ENCODE data around the gene HOXC6.
A peak's percentile ranks its signal among the peaks of the same experiment; 100 is the strongest.

HOXC6 gene

DNA sequence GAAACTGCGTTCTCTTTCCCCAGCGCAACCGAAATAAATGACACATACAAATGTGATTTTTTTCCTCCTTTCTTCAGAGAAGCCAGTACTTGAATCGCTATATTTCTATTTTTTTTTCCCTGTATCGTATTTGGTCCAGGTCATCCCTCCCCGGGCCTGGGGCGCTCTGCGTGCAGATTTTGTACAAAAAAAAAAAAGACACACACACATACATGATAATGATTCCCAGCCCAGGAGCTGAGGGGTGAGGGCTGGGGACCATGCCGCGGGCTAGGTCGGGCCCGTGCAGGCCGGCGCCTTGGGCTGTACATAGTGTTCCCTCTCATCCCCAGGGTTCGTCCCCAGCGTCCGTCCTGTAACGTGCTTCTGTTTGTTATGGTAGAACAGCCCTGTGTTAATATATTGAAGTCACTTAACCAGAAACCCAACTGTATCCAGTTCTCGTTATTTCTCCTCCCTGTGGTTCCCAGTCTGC is 25.3 kb upstream of the HOXC6 start:
- DNase-seq = no peak

DNA sequence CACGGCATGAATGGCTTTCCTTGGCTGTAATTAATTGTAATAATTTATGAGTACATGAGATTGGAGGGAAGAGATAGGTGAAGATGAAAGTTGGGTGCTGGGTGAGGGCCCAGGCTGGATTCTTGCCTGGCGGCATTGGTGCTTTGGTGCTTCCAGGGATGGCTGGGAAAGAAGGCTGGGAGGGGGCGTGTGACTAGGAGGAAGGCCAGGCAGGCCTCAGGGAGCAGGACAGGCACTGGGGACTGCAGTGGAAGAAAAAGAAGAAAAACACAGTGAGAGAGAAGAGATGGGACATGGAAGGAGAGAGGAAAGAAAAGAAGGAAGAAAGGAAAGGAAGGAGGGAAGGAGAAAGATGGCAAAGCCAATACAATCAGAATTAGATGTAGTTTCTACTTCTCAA is 24.6 kb upstream of the HOXC6 start:
- no peak for DNase-seq

DNA sequence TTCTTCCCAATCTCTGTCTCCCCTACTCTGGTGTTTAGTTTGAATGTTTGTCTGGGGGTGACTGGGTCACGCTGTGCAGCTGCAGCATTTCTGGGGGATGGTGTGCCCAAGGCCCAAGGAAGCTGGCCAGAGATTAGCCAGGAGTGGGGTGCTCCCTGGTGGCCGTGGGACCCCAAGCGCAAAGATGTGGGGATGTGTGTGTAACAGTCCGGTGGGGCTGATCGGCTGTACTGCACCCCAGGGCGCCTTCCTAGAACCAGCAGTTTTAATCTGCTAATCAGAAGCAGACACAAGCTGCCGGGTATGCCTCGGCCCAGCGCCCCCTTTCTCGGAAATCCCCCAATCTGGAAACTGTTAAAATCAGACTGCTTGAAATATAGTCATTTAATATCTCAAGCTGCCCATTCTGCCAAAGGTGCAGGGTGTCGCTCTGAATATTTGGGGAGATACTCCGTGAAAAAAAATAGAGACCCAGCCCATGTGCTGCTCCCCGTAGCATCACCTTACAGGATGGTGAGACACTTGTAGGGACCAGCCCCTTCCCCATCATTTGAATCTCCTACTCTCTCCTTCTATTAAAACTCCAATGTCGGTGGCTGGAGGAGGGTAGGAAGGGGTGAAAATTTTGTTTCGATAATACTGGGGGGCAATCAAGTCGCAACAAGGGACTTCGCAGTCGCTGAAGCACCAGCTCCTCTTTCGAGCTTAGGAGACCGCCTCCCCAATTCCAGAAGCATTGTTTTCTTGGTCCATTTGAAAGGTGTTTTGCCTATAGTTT is 24.0 kb upstream of the HOXC6 start:
- no peak for DNase-seq

DNA sequence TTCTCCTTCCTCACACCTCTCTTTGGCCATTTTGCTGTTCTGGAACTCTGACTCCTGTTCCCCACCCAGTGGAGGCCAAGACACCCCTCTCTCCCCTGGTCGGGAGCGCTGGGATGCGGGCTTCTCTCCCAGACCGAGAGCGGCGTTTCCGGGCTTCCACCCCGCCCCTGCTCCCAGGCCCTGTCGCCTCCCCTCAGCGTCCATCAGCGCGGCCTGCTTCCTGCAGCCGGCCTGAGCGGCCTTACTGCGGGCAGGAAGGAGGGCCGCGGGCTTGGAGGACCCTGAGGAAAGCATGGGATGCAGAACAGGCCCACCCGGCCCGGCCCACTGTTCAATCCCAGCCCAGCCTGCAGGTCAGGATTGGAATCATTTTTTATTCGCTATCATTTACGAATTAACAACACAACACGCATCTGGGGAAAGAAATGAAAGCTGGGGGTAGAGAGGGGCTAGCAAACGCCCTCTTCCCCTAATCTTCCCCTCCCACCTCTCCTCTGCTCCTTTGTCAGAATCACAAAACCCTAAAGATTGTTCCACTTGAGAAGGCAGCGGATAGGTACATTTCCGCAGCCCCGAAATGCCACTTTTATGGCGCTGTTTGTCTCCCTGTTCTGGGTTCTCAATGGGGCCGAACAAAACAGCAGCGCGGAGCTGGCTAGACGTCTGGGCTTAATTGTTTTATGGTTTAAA is 23.3 kb upstream of the HOXC6 start:
- DNase-seq = no peak

DNA sequence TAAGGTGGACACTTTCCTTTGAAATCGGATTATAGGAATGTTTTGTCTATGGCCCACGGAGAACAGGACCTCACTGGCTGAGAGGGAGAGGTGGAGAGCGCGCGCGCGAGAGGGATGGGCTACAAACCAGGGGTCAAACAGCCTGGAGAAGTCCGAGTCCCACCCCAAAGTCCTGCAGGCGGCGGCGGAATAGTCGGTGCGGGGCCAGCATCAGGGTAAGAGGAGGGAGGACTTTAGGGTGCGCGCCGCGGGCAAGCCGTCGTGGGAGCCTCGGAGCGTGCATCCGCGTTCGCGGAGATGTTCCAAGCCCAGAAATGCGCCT is 22.7 kb upstream of the HOXC6 start:
- no peak for DNase-seq

DNA sequence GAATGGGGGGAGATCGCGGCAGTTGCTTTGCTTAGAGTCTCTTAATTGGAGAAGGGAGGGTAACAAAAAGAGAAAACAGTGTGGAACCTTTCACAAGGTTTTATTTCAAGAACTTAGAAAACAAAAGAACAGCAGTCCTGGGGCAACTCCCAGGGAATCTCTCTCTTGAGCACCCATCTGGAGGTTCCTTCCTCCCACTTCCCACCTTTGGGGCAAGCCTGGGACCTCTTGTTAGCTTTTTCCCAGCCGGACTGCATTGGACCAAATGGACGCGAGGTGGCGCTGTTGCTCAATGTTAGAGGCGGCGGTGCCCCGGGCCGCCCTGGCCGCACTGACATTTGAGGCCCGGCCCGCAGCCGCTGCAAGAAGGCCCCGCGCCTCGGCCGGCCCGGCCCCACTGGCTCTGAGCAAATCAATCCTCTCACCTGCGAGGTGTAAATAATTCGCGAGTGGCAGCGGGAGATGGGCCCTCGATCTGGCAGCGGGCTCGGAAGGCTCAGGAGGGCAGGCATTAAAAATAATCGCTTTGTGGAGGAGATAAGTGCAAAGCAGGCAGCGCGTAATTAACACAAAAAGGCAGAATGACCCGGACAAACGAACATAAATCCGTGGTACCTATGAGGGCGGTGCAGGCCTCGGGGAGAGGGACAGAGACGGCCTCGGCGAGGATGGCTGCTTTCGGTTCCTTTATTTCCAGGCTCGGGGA is 22.2 kb upstream of the HOXC6 start:
- DNase-seq = peak; percentile 35

DNA sequence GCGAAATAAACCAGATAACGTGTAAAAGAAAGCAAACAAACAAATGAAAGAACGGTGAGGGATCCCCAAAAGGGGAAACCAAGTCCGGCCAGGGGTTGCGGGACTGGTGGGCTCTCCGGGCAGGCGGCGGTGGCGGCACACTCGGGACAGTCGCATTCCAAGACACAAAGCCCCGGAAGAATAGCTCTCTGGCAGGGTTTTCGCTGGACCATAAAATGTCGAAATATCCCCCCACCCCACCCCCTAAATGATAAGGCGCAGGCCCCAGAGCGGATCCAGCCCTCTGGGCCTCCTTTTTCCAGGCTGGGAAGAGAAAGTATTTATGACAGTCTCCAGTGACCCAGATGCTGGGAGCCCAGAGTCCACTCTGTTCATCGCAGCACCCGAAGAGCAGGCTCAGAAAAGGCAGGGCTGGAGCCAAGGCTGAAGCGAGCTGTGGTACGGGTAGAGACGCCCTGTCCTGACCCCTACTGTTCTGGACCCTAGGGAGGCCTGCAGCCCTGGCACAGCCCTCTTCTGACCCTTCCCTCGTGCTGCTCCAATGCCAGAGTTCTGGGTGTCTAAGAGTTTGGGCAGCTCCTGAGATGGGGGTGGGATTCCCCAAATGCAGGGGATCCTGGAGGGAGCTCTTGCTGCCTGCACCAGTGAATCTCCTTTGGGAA is 21.6 kb upstream of the HOXC6 start:
- DNase-seq = no peak

DNA sequence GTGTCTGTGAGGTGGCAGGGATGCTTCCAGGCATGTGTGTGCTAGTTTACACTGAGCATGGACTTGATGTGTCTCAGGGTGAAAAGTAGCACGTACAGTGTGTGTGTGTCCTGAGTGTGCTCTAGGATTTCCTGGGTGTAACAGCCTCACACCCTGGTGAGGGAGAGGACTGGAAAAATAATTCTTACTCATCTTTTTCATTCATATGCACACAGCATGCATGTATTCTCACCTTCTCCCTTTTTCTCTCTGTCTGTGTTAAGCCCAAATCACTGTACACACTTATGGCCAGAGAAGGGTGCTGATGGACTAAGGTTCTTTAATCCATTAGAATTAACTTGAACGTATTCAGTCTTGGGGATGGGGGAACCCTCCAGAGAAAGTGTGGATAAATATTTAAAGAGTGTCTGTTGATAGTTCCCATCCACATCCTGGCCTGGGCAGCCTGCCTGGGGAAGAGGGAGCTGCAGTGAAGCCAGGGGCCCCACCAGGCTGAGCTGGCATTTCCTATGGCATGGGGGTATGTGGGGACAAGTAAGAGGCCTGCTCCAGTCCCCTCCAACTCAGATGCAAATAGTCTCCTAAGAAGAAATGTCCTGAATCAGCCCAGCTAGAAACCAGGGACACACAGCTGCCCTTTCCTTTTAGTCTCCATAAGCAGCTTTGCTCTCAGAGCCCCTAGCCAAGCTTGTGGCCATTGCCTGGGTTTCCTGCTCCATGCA is 20.5 kb upstream of the HOXC6 start:
- DNase-seq = no peak

DNA sequence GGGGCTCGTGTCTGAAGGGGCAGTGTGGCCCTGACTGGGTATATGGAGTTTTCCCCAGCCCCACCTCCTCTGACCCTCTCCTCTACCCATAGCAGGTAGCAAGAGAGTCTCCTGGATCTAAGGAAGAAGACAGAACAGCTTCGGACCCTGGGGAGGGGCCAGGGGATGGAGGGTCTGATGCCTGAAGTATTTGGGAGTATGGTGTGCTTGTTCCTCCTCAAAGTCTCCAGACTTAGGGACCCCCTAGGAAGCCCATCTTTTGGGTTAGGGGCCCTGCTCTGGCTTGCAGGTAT is 20.0 kb upstream of the HOXC6 start:
- no peak for DNase-seq

DNA sequence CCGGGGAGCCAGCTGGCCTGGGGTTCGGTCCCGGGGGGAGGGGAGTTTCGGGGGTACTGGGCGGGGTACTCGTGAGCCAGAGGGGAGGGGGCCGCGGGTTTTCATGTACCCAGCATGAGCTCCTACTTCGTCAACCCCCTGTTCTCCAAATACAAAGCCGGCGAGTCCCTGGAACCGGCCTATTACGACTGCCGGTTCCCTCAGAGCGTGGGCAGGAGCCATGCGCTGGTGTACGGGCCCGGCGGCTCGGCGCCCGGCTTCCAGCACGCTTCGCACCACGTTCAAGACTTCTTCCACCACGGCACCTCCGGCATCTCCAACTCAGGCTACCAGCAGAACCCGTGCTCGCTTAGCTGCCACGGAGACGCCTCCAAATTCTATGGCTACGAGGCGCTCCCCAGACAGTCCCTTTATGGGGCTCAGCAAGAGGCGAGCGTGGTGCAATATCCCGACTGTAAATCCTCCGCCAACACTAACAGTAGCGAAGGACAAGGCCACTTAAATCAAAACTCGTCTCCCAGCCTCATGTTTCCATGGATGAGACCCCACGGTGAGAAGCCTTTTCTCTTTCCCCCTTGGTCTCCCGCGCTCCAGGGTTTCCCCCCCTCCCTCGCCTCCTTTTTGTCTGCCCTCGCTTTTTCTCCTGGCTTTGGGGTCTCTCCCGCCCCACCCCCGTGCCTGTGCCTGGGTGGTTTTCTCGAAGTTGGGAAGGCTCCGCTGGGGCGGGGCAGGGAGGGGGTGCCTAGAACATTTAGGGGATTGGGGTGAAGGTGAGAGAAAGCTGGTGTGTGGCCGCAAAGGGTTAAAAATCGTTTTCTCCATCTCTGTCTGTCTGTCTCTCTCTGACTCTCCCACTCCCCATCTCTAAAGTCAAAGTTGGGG is 18.8 kb upstream of the HOXC6 start:
- DNase-seq = no peak

DNA sequence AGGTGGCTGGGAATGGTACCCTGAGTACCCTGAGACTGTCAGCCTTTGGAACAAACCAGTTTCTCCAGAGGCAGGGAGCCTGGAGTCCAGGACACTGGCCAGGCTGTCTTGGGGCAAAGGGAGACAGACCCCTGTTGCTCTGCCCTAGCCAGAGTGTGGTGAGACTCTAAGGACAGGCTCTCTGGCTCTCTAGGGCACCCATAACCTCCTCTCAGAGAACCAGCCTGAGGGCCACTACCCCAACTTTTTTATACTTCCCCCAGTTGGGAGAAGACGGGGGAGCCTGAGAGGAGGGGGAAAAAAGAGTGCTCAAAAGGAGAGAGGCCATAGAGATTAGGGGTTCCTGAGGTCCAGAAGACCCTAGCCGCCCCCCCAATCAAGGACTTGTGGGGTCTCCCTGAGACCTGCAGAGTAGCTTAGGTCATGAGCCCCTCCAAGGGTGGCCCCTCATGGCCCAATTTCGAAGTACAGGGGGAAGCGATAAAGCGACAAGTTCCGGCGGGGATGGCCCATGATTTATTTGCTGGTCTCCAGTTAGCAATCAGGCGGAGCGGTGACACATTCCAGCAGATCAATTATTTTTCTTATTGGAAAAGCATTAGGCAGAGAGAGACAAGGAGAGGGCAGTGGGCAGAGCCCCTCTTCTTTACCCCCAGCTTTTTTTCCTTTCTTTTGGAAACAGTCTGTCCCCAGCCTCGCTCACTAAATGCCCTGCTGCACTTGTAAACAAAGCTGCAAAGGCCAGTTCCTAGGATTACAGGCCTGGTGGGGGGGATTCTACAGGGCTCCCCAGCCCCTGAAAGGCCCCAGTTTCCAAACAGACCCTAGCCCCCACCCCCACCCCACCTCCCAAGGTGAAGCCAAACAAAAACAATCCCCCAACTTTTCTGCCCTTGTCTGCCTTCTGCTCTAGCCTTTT is 17.9 kb upstream of the HOXC6 start:
- DNase-seq = no peak

DNA sequence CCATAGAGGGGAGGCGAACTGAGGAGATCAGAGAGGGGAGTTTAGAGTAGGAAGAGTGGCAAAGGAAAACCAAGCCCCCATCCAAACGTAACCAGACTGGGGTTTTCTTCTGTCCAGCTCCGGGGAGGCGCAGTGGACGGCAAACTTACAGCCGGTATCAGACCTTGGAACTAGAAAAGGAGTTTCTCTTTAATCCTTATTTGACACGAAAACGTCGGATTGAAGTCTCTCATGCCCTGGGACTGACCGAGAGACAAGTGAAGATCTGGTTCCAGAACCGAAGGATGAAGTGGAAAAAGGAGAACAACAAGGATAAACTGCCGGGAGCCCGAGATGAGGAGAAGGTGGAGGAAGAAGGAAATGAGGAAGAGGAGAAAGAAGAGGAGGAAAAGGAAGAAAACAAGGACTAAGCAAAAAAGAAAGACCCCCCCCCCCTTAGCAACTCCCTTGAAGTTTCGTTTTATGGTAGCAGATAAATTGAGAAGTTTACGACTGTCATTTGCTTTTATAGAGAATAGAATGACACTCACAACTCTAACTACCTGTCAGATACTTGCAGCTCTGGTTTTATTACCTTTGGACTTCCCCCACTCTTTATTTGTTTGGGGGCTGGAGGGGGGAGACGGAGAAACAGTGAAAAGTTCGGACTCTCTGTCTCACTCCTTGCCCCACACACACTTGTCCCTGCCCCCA is 17.1 kb upstream of the HOXC6 start:
- no peak for DNase-seq

DNA sequence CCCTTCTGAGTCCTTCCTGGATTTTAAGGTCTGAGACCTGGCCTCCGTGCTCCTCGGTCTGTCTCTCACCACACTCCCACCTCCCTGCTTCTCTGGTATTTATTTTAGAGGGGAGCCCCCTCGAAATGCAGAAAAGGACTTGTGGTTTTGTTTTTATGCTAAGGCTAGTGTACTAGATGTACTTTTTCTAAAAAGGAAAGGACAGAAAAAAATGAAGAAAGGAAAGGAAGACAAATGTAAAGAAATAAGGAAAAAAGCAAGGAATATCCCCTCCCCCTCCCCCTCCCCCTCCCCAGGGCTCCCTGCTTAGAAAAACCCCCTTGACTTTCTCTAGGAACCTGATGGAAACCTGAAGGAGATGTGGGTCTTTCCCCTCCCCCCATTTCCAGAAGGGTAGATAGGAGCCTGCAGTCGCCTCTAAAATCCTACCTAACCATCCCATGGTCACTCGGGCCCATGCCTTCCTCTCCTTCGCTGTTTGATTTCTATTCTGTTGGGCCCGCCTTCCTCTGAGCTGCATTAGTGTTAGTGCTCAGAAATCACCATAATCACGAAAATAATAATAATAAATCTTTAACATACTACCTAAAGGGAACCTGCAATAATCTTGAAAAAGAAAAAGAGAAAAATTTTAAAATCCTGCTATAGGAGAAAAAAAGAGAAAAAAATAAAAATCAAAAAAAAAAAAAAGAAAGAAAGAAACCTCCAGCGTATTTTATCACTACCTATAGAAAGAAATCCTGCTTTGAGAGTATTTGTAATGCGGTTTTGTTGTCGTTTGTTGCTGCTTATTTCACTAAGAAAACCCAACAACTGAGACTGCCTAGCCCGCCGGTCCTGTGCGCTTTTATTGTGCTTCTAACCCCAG is 16.3 kb upstream of the HOXC6 start:
- DNase-seq = no peak

DNA sequence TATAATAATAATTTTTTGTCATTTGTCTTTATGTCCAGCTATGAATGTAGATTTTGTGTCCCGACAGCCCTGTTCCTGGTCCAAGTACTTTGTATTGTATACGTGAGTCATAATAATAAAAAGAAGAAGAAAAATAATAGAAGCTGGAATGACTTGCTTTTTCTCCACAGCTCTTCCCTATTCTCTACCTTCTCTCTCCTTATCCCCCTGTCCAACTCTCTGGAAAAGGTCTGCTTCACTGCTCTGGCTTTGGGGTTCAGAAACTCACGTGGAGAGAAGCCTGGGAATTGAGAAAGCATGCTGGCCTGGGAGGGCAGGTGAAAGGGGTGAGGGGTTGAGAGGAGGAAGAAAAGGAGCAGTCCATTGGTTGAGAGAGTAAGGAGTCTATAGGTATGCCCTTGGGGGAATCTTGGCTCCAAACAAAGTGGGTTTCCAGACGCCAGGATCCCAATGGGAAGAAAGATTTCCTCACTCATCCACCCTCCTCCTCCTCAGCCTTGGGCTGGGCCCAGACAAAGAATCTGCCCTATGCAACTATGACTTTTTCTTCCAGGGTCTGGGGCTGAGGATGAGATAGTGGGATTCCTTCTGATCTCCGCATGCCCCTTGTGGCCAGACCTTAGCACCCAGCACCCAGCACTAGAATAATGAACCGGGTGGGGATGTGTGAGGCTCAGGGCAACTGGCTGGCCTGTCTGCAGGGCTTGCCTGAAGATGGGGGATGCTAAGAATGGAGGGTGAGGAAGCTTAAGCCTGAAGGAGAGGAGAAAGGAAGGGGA is 15.4 kb upstream of the HOXC6 start:
- DNase-seq = no peak

DNA sequence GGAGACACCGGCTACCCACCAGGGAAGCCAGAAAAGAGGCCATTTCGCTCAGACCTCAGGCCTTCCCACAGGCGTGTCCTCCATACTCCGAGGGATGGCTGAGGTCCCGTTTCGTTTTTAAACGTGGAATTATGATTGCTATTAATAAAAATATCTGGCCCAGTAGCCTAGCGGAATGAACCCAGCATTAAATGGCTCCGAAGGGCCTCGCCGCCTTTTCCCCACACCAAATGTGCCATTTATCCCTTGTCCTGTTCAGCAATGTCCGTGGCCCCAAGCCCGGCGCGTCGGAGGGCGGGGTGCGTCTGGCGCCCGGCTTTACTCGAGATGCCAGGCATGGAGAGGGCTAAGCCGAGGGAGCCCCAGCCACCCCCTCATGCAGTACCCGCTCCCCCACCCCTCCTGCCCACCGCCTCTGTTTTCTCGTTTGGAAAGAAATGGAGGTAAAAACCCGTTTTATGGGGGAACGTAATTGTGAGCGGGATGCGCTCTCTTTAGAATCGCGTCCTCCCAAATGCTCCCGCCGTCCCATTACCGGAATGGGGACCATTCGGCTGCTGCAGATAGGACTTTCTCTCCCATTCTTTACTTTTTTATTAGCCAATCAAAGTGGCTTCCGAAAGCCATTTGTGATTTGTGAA is 13.7 kb upstream of the HOXC6 start:
- DNase-seq = no peak

DNA sequence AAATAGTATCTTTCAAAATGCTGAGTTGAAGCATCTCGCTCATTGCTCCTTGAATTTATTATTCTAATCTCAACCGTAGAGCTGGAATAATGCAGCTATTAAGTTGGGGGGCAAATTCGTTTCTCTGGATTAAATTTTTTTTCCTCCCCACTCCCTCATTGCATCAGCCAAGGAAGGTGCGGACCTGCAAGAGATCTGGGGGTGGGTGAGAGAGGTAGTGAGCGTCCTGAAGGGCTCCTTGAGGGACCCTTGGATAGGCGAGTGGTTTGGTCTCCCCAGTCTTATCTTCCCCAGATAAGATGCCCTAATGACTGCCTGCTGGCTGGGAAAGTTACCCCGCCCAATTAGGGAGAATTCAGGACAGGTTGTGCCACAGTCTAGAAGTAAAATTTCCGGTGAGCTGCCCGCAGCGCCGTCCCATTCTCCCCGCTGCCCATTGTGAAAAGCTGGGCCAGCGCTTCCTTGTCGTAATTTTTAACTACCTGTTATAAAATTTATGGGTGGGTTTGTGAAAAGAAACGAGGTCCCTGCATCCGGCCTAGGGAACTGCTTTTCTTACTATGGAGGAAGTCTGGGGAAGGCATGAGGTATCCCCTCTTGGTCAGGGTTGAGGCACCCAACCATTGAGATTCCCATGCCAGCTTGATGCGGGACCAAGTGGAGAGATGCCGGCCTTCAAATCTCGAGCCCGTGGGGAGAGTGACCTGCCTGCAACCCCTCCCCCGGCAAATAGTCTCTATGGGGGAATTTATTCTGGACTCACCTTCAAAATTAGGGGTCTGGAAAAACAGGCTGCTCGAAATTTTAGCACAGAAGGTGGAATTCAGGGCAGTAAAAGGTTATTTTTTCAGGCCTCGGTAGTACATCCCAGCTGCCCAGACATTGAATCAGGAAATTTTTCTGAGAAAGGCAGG is 13.0 kb upstream of the HOXC6 start:
- DNase-seq = no peak

DNA sequence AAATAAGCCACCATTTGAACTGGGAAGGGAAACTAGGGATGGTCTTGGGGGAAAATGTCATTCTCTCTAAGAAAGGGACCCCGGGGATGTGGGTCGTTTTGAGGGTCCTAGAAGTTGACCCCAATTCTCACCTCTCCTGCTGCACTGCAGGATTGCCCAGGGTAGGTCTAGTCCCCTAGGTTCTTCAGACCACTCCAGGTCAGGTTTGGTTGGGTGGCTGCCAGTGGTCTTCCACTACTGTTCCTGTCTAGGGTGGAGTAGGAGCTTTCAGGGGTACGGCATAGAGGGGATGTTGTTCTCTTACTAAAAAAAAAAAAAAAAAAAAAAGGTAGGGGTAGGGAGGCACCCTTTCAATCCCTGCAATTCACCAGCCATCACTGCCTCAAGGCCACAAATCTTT is 12.2 kb upstream of the HOXC6 start:
- DNase-seq = no peak

All from NCI-H510A (cell line).